CD4-positive, alpha-beta T cell (primary cell): ENCODE measurements around the gene LYSMD1. TPM values are rescaled to one million over a fixed set of nuclear protein-coding genes. Genes with fewer than 3 reads are reported as not detected.

Source experiments
- ATAC-seq: fragments of 200-7000 bp; cut with Tn5 transposase; one replicate; pipeline ENCODE4 v1.10.0; 2022; ENCODE audit warnings: mild to moderate bottlenecking; ENCODE audit not compliant: poor library complexity
- CTCF ChIA-PET: fragments of 350-600 bp; sonication (Branson Sonifier 250); formaldehyde crosslinking; loops from one replicate; lab custom pipeline; 2021; ENCODE audit warnings: antibody characterized with exemption, inconsistent platforms; lab: Charles Lee
- POLR2A ChIA-PET: fragments of 350-600 bp; sonication (Branson Sonifier 250); formaldehyde crosslinking; loops from one replicate; lab custom pipeline; 2021; ENCODE audit warnings: antibody characterized with exemption, inconsistent platforms; lab: Charles Lee
- DNase-seq, 14 experiments: peaks; one replicate each; pipeline ENCODE4 v3.0.0-alpha.2; 2013 to 2020; ENCODE audit warnings: mixed read lengths in 2 of 14
- H3K27ac ChIP-seq, 2 donors: one replicate each; pipeline versions ENCODE4 v1.5.1 to v1.7.0; 2013; ENCODE audit warnings: low read length in 2 of 2, low read depth in 1 of 2, mild to moderate bottlenecking in 1 of 2
- H3K27me3 ChIP-seq, 2 experiments: 1 replicate in 1 of 2; 2 replicates in 1 of 2; pipeline versions ENCODE4 v1.6.1 to v1.7.0; 2013; ENCODE audit warnings: low read length in 2 of 2, control low read depth in 1 of 2, mild to moderate bottlenecking in 1 of 2, moderate library complexity in 1 of 2; ENCODE audit not compliant: insufficient read depth in 2 of 2, control insufficient read depth in 1 of 2
- H3K36me3 ChIP-seq: one replicate; pipeline ENCODE4 v1.6.1; 2013; ENCODE audit warnings: low read length, control low read depth; ENCODE audit not compliant: insufficient read depth
- H3K4me1 ChIP-seq: one replicate; pipeline ENCODE4 v1.6.1; 2013; ENCODE audit warnings: low read length, control low read depth; ENCODE audit not compliant: insufficient read depth
- H3K4me3 ChIP-seq: one replicate; pipeline ENCODE4 v1.5.1; 2013; ENCODE audit warnings: mild to moderate bottlenecking, low read length, moderate library complexity
- H3K9me3 ChIP-seq, 2 experiments: 1 replicate in 1 of 2; 2 replicates in 1 of 2; pipeline versions ENCODE4 v1.6.1 to v1.7.0; 2013; ENCODE audit warnings: low read length in 2 of 2, mild to moderate bottlenecking in 2 of 2, control low read depth in 1 of 2, moderate library complexity in 1 of 2; ENCODE audit not compliant: control insufficient read depth in 1 of 2, insufficient read depth in 1 of 2
- H3K27ac Mint-ChIP-seq: one replicate; pipeline ENCODE4 v1.8.0; 2020; ENCODE audit warnings: mixed read lengths
- H3K27me3 Mint-ChIP-seq: one replicate; pipeline ENCODE4 v1.8.0; 2021; ENCODE audit warnings: mixed read lengths
- H3K36me3 Mint-ChIP-seq: one replicate; pipeline ENCODE4 v1.8.0; 2021; ENCODE audit warnings: low read depth, mixed read lengths
- H3K4me1 Mint-ChIP-seq: one replicate; pipeline ENCODE4 v1.8.0; 2021; ENCODE audit warnings: low read depth, mixed read lengths
- H3K4me3 Mint-ChIP-seq: one replicate; pipeline ENCODE4 v1.8.0; 2020; ENCODE audit warnings: mild to moderate bottlenecking, mixed read lengths
- H3K9me3 Mint-ChIP-seq: one replicate; pipeline ENCODE4 v1.8.0; 2020; ENCODE audit warnings: mixed read lengths
- CTCF ChIP-seq: fragments of 200-600 bp; IDR thresholded peaks from one replicate; pipeline ENCODE4 v1.8.0; 2022; ENCODE audit warnings: antibody characterized with exemption, mild to moderate bottlenecking
- intact Hi-C, 2 experiments: fragments of 100-400 bp; cut with DNase I in 1 of 2; cut with micrococcal nuclease in 1 of 2; formaldehyde crosslinking; loops; one replicate each; pipeline versions ENCODE4 v1.15.1 to v1.9.0; 2023 to 2025; cut with DNase I, micrococcal nuclease
- polyA plus RNA-seq, 2 donors: library from polyadenylated mRNA; unstranded; fragments of 120-200 nt; gene quantifications; one replicate each; pipeline ENCODE4 v1.2.1, GENCODE V29; 2013
- total RNA-seq, 174 experiments: library from RNA in 2 of 174; stranded (reverse) in 2 of 174; gene quantifications; one replicate each; pipeline ENCODE4 v1.2.3 and lab custom pipeline; 2021 to 2026

LYSMD1 gene
- total RNA-seq (under 1 TPM; 0.55 to 0.67 TPM), total RNA-seq (lab: John Stamatoyannopoulos, UW) (0.12 to 8.7 (median 4.1) reads per million in 172 experiments)
- polyA plus RNA-seq (2013, experiment 1 of 2) = 2.1 TPM
- polyA plus RNA-seq (2013, experiment 2 of 2) = 2.7 TPM

- Mint-ChIP-seq H3K27me3 (no peaks in the 10 kb centered on the region), H3K9me3 (no peaks in the 10 kb centered on the region), H3K4me3 (peak within 1 kb of the TSS; percentile 93), H3K36me3 (peaks cover 81% of the 10 kb centered on the region), H3K4me1 (peaks cover 52% of the 10 kb centered on the region), H3K27ac (peak within 1 kb of the TSS; percentile 89)
- H3K4me1 ChIP-seq = peaks cover 33% of the 10 kb centered on the region
- peak within 1 kb of the TSS; percentile 36 to 42 for H3K27ac ChIP-seq
- H3K27me3 ChIP-seq = no peaks in the 10 kb centered on the region
- no peaks in the 10 kb centered on the region for H3K9me3 ChIP-seq
- peak; percentile 91 to 99 (median 94) for DNase-seq
- intact Hi-C loops = loop anchor here in 1 of 2 experiments (2.0 kb wide), 1 partner anchor 233 kb away; the partner anchor contains the start of gene PSMB4
- ChIA-PET CTCF (interaction anchor here (1.0 to 1.3 kb wide), 2 partner anchors 86 to 115 kb away, joined by 4 read pairs; no protein-coding TSS in a partner anchor), POLR2A (interaction anchor here (0.6 to 3.6 kb wide), 14 partner anchors 9 to 930 kb away, joined by 3 to 51 read pairs (median 3); partner anchors contain the start of genes PIP5K1A, PSMB4, TMOD4 and TNFAIP8L2)
- peaks cover 46% of the 10 kb centered on the region for H3K36me3 ChIP-seq
- ATAC-seq = peak; percentile 97
- TF ChIP-seq CTCF = no peak
- peak within 1 kb of the TSS; percentile 76 for H3K4me3 ChIP-seq
Observed at GRCh38 chr1:151165738-151166504, at the start of gene LYSMD1, which contains the start of gene SCNM1. Gene LYSMD1 (minus strand): TSS chr1:151165902. CDS start chr1:151165258, 644 bp downstream. Gene SCNM1 (plus strand): TSS chr1:151166144. CDS start chr1:151166153, 9 bp downstream.

GRCh38 chr1:151213560-151213959 lies 47.9 kb upstream of the LYSMD1 start:
- Mint-ChIP-seq H3K4me1 (peaks cover 52% of the 10 kb centered on the region), H3K4me3 (peak overlapping the region; percentile 63), H3K27me3 (no peaks in the 10 kb centered on the region), H3K36me3 (peaks cover 55% of the 10 kb centered on the region), H3K27ac (peak overlapping the region; percentile 59), H3K9me3 (no peaks in the 10 kb centered on the region)
- ChIA-PET CTCF (interaction anchor here (1.0 kb wide), 1 partner anchor 14 kb away, joined by 4 read pairs; no protein-coding TSS in a partner anchor), POLR2A (interaction anchor here (1.8 kb wide), 1 partner anchor 9 kb away, joined by 3 read pairs; no protein-coding TSS in a partner anchor)
- no peak for TF ChIP-seq CTCF
- intact Hi-C loops = no loop called here
- Histone ChIP-seq H3K9me3 (no peaks in the 10 kb centered on the region), H3K27ac (no peak overlapping the region), H3K4me3 (no peak overlapping the region), H3K4me1 (peaks cover 15% of the 10 kb centered on the region), H3K36me3 (peaks cover 7% of the 10 kb centered on the region), H3K27me3 (no peaks in the 10 kb centered on the region)
- no peak for ATAC-seq
- no peak for DNase-seq

- Mint-ChIP-seq H3K27ac (peak overlapping the region; percentile 70), H3K4me1 (peaks cover 45% of the 10 kb centered on the region), H3K9me3 (no peaks in the 10 kb centered on the region), H3K27me3 (no peaks in the 10 kb centered on the region), H3K4me3 (peak overlapping the region; percentile 39), H3K36me3 (peaks cover 60% of the 10 kb centered on the region)
- intact Hi-C loops = no loop called here
- TF ChIP-seq CTCF = no peak
- no peaks in the 10 kb centered on the region for H3K9me3 ChIP-seq
- no peaks in the 10 kb centered on the region for H3K27me3 ChIP-seq
- no peak overlapping the region for H3K27ac ChIP-seq
- peaks cover 15% of the 10 kb centered on the region for H3K4me1 ChIP-seq
- ChIA-PET CTCF (no interaction called here), POLR2A (interaction anchor here (0.6 to 2.0 kb wide), 5 partner anchors 10 to 70 kb away, joined by 3 to 5 read pairs (median 4); partner anchors contain the start of genes PIP5K1A, VPS72 and ZNF687)
- no peak overlapping the region for H3K4me3 ChIP-seq
- peak in 2 of 14 experiments; percentile 6 to 16 for DNase-seq
- peaks cover 17% of the 10 kb centered on the region for H3K36me3 ChIP-seq
- ATAC-seq = peak; percentile 39
Observed at GRCh38 chr1:151211972-151212705, 46.4 kb upstream of the LYSMD1 start.
